ENCODE data around the gene ARHGAP28.

DNA sequence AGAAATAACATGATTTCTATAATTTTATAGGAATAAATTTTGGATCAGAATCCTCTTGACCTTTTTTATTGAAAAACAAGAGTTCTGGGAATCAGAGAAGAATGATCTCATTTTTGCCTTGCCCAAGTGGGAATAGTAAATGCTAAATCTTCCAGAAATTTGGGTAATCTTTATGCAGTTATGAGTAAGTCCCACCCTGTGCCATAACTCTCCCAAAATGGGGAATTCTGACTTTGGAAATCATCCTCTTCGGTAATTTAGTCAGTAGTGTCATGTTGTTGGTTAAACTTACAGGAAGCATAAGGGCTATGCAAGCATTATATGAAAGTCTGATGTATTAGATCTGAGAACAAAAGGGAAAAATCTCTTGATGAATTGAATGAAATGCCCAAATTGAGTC lies 20.6 kb upstream of the ARHGAP28 start:
- TF ChIP-seq, protein P1, sequence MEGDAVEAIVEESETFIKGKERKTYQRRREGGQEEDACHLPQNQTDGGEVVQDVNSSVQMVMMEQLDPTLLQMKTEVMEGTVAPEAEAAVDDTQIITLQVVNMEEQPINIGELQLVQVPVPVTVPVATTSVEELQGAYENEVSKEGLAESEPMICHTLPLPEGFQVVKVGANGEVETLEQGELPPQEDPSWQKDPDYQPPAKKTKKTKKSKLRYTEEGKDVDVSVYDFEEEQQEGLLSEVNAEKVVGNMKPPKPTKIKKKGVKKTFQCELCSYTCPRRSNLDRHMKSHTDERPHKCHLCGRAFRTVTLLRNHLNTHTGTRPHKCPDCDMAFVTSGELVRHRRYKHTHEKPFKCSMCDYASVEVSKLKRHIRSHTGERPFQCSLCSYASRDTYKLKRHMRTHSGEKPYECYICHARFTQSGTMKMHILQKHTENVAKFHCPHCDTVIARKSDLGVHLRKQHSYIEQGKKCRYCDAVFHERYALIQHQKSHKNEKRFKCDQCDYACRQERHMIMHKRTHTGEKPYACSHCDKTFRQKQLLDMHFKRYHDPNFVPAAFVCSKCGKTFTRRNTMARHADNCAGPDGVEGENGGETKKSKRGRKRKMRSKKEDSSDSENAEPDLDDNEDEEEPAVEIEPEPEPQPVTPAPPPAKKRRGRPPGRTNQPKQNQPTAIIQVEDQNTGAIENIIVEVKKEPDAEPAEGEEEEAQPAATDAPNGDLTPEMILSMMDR (IDR thresholded peaks at IDR 0.05), result no peak
- TF ChIP-seq POLR2AphosphoS5 (IDR thresholded peaks at IDR 0.05) (no peak), POLR2A (IDR thresholded peaks at IDR 0.05) (no peak), EP300 (IDR thresholded peaks at IDR 0.05; ENCODE audit: low read depth) (no peak)

Measured in transverse colon (tissue), 4 donors.